HUES48 (cell line): ENCODE measurements around the gene SMAD6.

ENCODE experiments used
- H3K27ac ChIP-seq: one replicate; pipeline ENCODE4 v1.7.0; 2013; ENCODE audit warnings: low read depth, low read length, inconsistent platforms
- H3K27me3 ChIP-seq: 2 replicates; pipeline ENCODE4 v1.6.1; 2013; ENCODE audit warnings: mild to moderate bottlenecking, low read length; ENCODE audit not compliant: control insufficient read depth, insufficient read depth
- H3K36me3 ChIP-seq: 2 replicates; pipeline ENCODE4 v1.6.1; 2013; ENCODE audit warnings: low read length; ENCODE audit not compliant: control insufficient read depth, insufficient read depth
- H3K4me1 ChIP-seq: 2 replicates; pipeline ENCODE4 v1.6.1; 2013; ENCODE audit warnings: mild to moderate bottlenecking, low read length; ENCODE audit not compliant: control insufficient read depth, insufficient read depth
- H3K4me3 ChIP-seq: 2 replicates; pipeline ENCODE4 v1.5.1; 2013; ENCODE audit warnings: mild to moderate bottlenecking, low read depth, low read length
- H3K9ac ChIP-seq: 2 replicates; pipeline ENCODE4 v1.6.1; 2013; ENCODE audit warnings: mild to moderate bottlenecking, low read depth, low read length, moderate library complexity
- H3K9me3 ChIP-seq: 2 replicates; pipeline ENCODE4 v1.6.1; 2013; ENCODE audit warnings: low read length; ENCODE audit not compliant: control insufficient read depth, insufficient read depth

Gene SMAD6

GRCh38 chr15:66778716-66779115 is 76.7 kb downstream of the SMAD6 start:
- Histone ChIP-seq H3K9ac (no peak overlapping the region), H3K9me3 (no peaks in the 10 kb centered on the region), H3K4me1 (peaks cover 12% of the 10 kb centered on the region), H3K4me3 (no peak overlapping the region), H3K27ac (no peak overlapping the region), H3K36me3 (0 out of 2 replicates have a peak, but pooled peaks cover 3% of the 10 kb centered on the region), H3K27me3 (no peaks in the 10 kb centered on the region)

GRCh38 chr15:66779331-66780009 is 77.4 kb downstream of the SMAD6 start:
- Histone ChIP-seq H3K4me1 (peaks cover 6% of the 10 kb centered on the region; the same call in 1 of the 2 replicates), H3K4me3 (no peak overlapping the region), H3K36me3 (0 out of 2 replicates have a peak, but pooled peaks cover 3% of the 10 kb centered on the region), H3K9ac (no peak overlapping the region), H3K27me3 (no peaks in the 10 kb centered on the region), H3K27ac (peak overlapping the region; percentile 7), H3K9me3 (no peaks in the 10 kb centered on the region)

DNA sequence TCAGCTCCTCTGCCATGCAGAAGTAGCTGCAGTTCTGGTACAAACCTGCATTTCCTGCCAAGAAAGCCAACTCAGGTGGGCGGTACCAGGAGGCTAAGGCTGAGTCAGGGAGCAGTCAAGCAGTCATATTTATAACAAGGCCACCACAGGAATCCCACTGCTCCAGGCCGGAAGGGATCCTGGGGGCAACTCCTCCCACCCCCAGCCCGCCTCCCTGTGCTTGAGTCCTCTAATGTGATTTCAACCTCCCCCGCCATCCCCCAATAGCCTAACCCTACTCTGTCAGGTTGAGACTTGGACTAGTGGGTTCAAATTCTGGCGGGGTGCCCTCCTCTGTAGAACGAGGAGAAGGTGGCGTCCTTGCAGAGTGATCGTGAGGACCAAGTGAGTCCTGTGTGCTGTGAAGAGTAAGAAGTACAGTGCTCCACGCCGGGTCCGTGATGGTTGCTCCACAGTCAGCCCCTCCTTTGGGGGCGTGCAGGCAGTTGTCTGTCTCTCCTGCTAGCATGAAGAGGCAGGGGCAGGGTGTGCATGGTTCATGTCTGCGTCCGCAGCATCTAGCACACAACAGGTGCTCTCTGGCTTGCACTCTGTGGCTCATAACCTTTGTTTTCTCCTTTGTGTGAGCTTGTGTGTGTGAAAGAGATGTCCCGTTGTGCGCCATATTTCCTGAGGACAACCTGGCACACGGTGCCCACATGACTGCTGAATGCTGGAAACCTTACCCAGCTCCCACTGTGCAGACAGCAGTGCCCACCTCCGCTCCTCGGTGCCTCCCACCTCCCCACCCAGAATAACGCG is 78.3 kb downstream of the SMAD6 start:
- 0 out of 2 replicates have a peak, but pooled peaks cover 3% of the 10 kb centered on the region for H3K36me3 ChIP-seq
- H3K27ac ChIP-seq, result peak overlapping the region; percentile 7
- H3K4me1 ChIP-seq, result peaks cover 5% of the 10 kb centered on the region; the same call in 1 of the 2 replicates
- no peak overlapping the region for H3K9ac ChIP-seq
- H3K27me3 ChIP-seq, result no peaks in the 10 kb centered on the region
- no peaks in the 10 kb centered on the region for H3K9me3 ChIP-seq
- no peak overlapping the region for H3K4me3 ChIP-seq

- no peaks in the 10 kb centered on the region for H3K9me3 ChIP-seq
- H3K36me3 ChIP-seq, result 0 out of 2 replicates have a peak, but pooled peaks cover 3% of the 10 kb centered on the region
- no peaks in the 10 kb centered on the region for H3K27me3 ChIP-seq
- H3K4me1 ChIP-seq, result peaks cover 5% of the 10 kb centered on the region; the same call in 1 of the 2 replicates
- H3K4me3 ChIP-seq, result no peak overlapping the region
- no peak overlapping the region for H3K27ac ChIP-seq
- H3K9ac ChIP-seq, result no peak overlapping the region
Measured at GRCh38 chr15:66780973-66781718, 79.1 kb downstream of the SMAD6 start.

GRCh38 chr15:66782785-66783184 is 80.7 kb downstream of the SMAD6 start:
- Histone ChIP-seq H3K36me3 (0 out of 2 replicates have a peak, but pooled peaks cover 3% of the 10 kb centered on the region), H3K27ac (no peak overlapping the region), H3K4me1 (peaks cover 5% of the 10 kb centered on the region; the same call in 1 of the 2 replicates)

DNA sequence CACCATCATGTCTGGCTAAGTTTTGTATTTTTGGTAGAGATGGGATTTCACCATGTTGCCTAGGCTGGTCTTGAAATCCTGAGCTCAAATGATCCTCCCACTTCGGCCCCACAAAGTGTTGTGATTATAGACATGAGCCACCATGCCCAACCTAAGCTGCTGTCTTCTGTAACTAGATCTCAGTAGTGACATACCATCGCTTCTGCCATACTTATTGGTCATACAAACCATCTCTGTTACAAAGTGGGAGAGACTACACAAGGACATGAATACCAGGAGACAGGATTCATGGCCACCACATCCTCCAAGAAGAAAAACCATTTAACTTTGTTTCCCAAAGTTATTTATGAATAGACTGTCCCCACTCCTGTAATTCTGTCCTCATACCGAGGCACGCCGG is 81.3 kb downstream of the SMAD6 start:
- no peaks in the 10 kb centered on the region for H3K27me3 ChIP-seq
- peaks cover 5% of the 10 kb centered on the region; the same call in 1 of the 2 replicates for H3K4me1 ChIP-seq
- H3K36me3 ChIP-seq, result 0 out of 2 replicates have a peak, but pooled peaks cover 3% of the 10 kb centered on the region
- H3K27ac ChIP-seq, result no peak overlapping the region
- no peak overlapping the region for H3K9ac ChIP-seq
- no peaks in the 10 kb centered on the region for H3K9me3 ChIP-seq
- H3K4me3 ChIP-seq, result no peak overlapping the region

More at GRCh38 chr15:66782785-66783184, 80.7 kb downstream of the SMAD6 start:
- Histone ChIP-seq H3K9me3 (no peaks in the 10 kb centered on the region), H3K4me3 (no peak overlapping the region), H3K27me3 (no peaks in the 10 kb centered on the region), H3K9ac (no peak overlapping the region)

DNA sequence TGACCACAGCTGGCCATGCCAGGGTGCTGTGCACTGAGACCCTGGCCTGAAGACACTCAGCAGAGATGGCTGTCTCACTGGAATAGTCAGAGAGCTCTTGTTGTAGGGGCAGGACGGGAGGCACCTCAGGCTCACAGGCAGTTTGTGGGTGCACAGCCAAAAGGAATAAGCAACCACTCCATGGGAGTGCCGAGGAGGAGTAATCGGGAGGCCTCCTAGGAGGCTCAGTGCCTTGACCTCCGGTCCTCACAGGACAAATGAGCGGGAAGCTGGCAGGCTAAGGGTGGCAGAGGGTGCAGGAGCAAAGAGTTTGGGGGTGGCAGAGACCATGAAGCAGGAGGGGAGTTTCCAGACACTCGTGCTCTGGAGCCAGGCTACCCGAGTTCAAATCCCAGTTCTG is 81.7 kb downstream of the SMAD6 start:
- H3K27ac ChIP-seq, result no peak overlapping the region
- 0 out of 2 replicates have a peak, but pooled peaks cover 3% of the 10 kb centered on the region for H3K36me3 ChIP-seq
- peaks cover 5% of the 10 kb centered on the region; the same call in 1 of the 2 replicates for H3K4me1 ChIP-seq
- H3K4me3 ChIP-seq, result no peak overlapping the region
- H3K27me3 ChIP-seq, result no peaks in the 10 kb centered on the region
- no peak overlapping the region for H3K9ac ChIP-seq
- no peaks in the 10 kb centered on the region for H3K9me3 ChIP-seq

GRCh38 chr15:66784174-66784573 is 82.1 kb downstream of the SMAD6 start:
- Histone ChIP-seq H3K9me3 (no peaks in the 10 kb centered on the region), H3K27me3 (no peaks in the 10 kb centered on the region), H3K36me3 (0 out of 2 replicates have a peak, but pooled peaks cover 3% of the 10 kb centered on the region), H3K4me3 (no peak overlapping the region), H3K4me1 (peaks cover 5% of the 10 kb centered on the region; the same call in 1 of the 2 replicates), H3K9ac (no peak overlapping the region), H3K27ac (no peak overlapping the region)

- 0 out of 2 replicates have a peak, but pooled peaks cover 3% of the 10 kb centered on the region for H3K36me3 ChIP-seq
- H3K27me3 ChIP-seq, result no peaks in the 10 kb centered on the region
- no peak overlapping the region for H3K9ac ChIP-seq
- H3K27ac ChIP-seq, result no peak overlapping the region
- no peaks in the 10 kb centered on the region for H3K9me3 ChIP-seq
- H3K4me1 ChIP-seq, result no peaks in the 10 kb centered on the region
- no peak overlapping the region for H3K4me3 ChIP-seq
Measured at GRCh38 chr15:66785637-66786036, 83.6 kb downstream of the SMAD6 start.

GRCh38 chr15:66786222-66786621 is 84.2 kb downstream of the SMAD6 start:
- H3K4me3 ChIP-seq, result no peak overlapping the region
- no peaks in the 10 kb centered on the region for H3K27me3 ChIP-seq
- no peaks in the 10 kb centered on the region for H3K4me1 ChIP-seq
- H3K36me3 ChIP-seq, result 0 out of 2 replicates have a peak, but pooled peaks cover 3% of the 10 kb centered on the region
- H3K27ac ChIP-seq, result no peak overlapping the region
- no peaks in the 10 kb centered on the region for H3K9me3 ChIP-seq
- H3K9ac ChIP-seq, result no peak overlapping the region
